GM18505 (cell line): ENCODE data around the gene FAM43B.
A peak's percentile ranks its signal among the peaks of the same experiment; 100 is the strongest.
"Not testable (repeated sequence)": the region's sequence is repeated elsewhere in the genome, so short reads cannot be mapped to it uniquely, and the experiment has no call there.

Experiments used
- ATAC-seq: cut with Tn5 transposase; IDR thresholded peaks from one replicate; pipeline ENCODE4 v1.9.1; 2021; ENCODE audit not compliant: unreplicated experiment
- POLR2A ChIP-seq: IDR thresholded peaks from 4 replicates; pipeline ENCODE4 v1.6.1; 2011; ENCODE audit warnings: borderline replicate concordance; ENCODE audit not compliant: insufficient read depth, insufficient read length; ENCODE audit errors: extremely low read depth

The FAM43B gene

GRCh38 chr1:20551945-20552727 lies at the start of gene FAM43B:
Gene FAM43B (plus strand): TSS chr1:20552573. CDS start chr1:20552974, 401 bp downstream.
- ATAC-seq = no peak
- no peak for TF ChIP-seq POLR2A

GRCh38 chr1:20505488-20505887 lies 46.9 kb upstream of the FAM43B start:
- ATAC-seq = no peak
- TF ChIP-seq POLR2A = no peak

- no peak for ATAC-seq
- no peak for TF ChIP-seq POLR2A
These were observed 45.2 kb upstream of the FAM43B start for GRCh38 chr1:20507248-20507563.

GRCh38 chr1:20507564-20508410 lies 44.6 kb upstream of the FAM43B start, which contains the start of gene MUL1:
Gene MUL1 (minus strand): TSS chr1:20508151. CDS start chr1:20508024, 127 bp downstream.
- peak; percentile 65 for TF ChIP-seq POLR2A
- peak; percentile 90 for ATAC-seq

- no peak for TF ChIP-seq POLR2A
- no peak for ATAC-seq
These were observed 44.0 kb upstream of the FAM43B start for GRCh38 chr1:20508411-20508771.

GRCh38 chr1:20511518-20512428 lies 40.6 kb upstream of the FAM43B start:
- no peak for TF ChIP-seq POLR2A
- no peak for ATAC-seq

GRCh38 chr1:20519609-20520262 lies 32.6 kb upstream of the FAM43B start:
- ATAC-seq = not testable (repeated sequence)

GRCh38 chr1:20521960-20522861 lies 30.2 kb upstream of the FAM43B start:
- no peak for TF ChIP-seq POLR2A
- ATAC-seq = no peak

GRCh38 chr1:20526267-20526666 lies 26.1 kb upstream of the FAM43B start:
- TF ChIP-seq POLR2A = no peak
- no peak for ATAC-seq

- ATAC-seq = no peak
- no peak for TF ChIP-seq POLR2A
These were observed 24.2 kb upstream of the FAM43B start for GRCh38 chr1:20528221-20528620.

- no peak for TF ChIP-seq POLR2A
- ATAC-seq = no peak
These were observed 22.1 kb upstream of the FAM43B start for GRCh38 chr1:20530306-20530705.

GRCh38 chr1:20530901-20531300 lies 21.5 kb upstream of the FAM43B start:
- TF ChIP-seq POLR2A = no peak
- no peak for ATAC-seq
